IMR-90 (cell line): ENCODE data around the gene SH3BP5. TPM values are rescaled to one million over a fixed set of nuclear protein-coding genes. Genes with fewer than 3 reads are reported as not detected.

Source experiments
- ATAC-seq: fragments of 200-7000 bp; cut with Tn5 transposase; 2 replicates; pipeline ENCODE4 v1.9.1; 2020; ENCODE audit warnings: low read depth, mild to moderate bottlenecking, moderate library complexity
- BruUV-seq: library from RNA; stranded (reverse); fragments of 400-500 nt; replicated peaks from 2 replicates; lab custom pipeline; 2021; lab: Mats Ljungman, UMichigan
- CTCF ChIA-PET: fragments of 300-600 bp; formaldehyde crosslinking; extraction: SDS; loops from one replicate; lab custom pipeline; 2021; ENCODE audit warnings: antibody characterized with exemption; lab: Yijun Ruan, JAX
- POLR2A ChIA-PET: fragments of 300-600 bp; sonication (Branson Sonifier 250); formaldehyde crosslinking; loops from one replicate; lab custom pipeline; 2022; ENCODE audit warnings: antibody characterized with exemption; ENCODE audit not compliant: unreplicated experiment; lab: Charles Lee
- DNase-seq: peaks from one replicate; pipeline ENCODE4 v3.0.0; 2013
- H2AFZ ChIP-seq: replicated peaks from 2 replicates; pipeline ENCODE3; 2013; ENCODE audit warnings: low read length, mild to moderate bottlenecking; ENCODE audit not compliant: poor library complexity
- H2AK5ac ChIP-seq: 2 replicates; pipeline ENCODE4 v1.6.1; 2013; ENCODE audit warnings: low read depth, low read length, inconsistent platforms
- H2AK9ac ChIP-seq: replicated peaks from 2 replicates; pipeline ENCODE3; 2013; ENCODE audit warnings: mild to moderate bottlenecking, low read depth, low read length, moderate library complexity; ENCODE audit not compliant: poor library complexity
- H2BK120ac ChIP-seq: 2 replicates; pipeline ENCODE4 v1.6.1; 2013; ENCODE audit warnings: low read depth, low read length, inconsistent platforms
- H2BK15ac ChIP-seq: 3 replicates; pipeline ENCODE4 v1.6.1; 2013; ENCODE audit warnings: low read depth, low read length, inconsistent platforms
- H2BK20ac ChIP-seq: 2 replicates; pipeline ENCODE4 v1.6.1; 2013; ENCODE audit warnings: low read depth, mild to moderate bottlenecking, inconsistent platforms, low read length, moderate library complexity
- H2BK5ac ChIP-seq: 2 replicates; pipeline ENCODE4 v1.6.1; 2013; ENCODE audit warnings: mild to moderate bottlenecking, low read depth, low read length, inconsistent platforms; ENCODE audit not compliant: poor library complexity, severe bottlenecking
- H3K14ac ChIP-seq: replicated peaks from 2 replicates; pipeline ENCODE4 v1.6.1; 2013; ENCODE audit warnings: low read depth, low read length, inconsistent platforms
- H3K18ac ChIP-seq: 2 replicates; pipeline ENCODE4 v1.6.1; 2013; ENCODE audit warnings: low read depth, low read length, control low read depth
- H3K23ac ChIP-seq: 2 replicates; pipeline ENCODE4 v1.6.1; 2013; ENCODE audit warnings: low read depth, low read length, inconsistent platforms
- H3K27ac ChIP-seq: 2 replicates; pipeline ENCODE4 v1.5.1; 2013; ENCODE audit warnings: mild to moderate bottlenecking, control low read depth, low read length; ENCODE audit not compliant: insufficient read depth
- H3K27me3 ChIP-seq: 2 replicates; pipeline ENCODE4 v1.6.1; 2013; ENCODE audit warnings: low read length; ENCODE audit not compliant: control insufficient read depth, insufficient read depth
- H3K36me3 ChIP-seq: 2 replicates; pipeline ENCODE4 v1.6.1; 2013; ENCODE audit warnings: low read length, mixed read lengths; ENCODE audit not compliant: control insufficient read depth, insufficient read depth
- H3K4ac ChIP-seq: 2 replicates; pipeline ENCODE4 v1.6.1; 2013; ENCODE audit warnings: low read depth, low read length, inconsistent platforms
- H3K4me1 ChIP-seq: 2 replicates; pipeline ENCODE4 v1.6.1; 2013; ENCODE audit warnings: low read length, mixed read lengths; ENCODE audit not compliant: control insufficient read depth, insufficient read depth
- H3K4me2 ChIP-seq: 2 replicates; pipeline ENCODE4 v1.6.1; 2013; ENCODE audit warnings: low read depth, mild to moderate bottlenecking, control low read depth, low read length, moderate library complexity
- H3K4me3 ChIP-seq: 2 replicates; pipeline ENCODE4 v1.5.1; 2013; ENCODE audit warnings: low read depth, mild to moderate bottlenecking, control low read depth, low read length, moderate library complexity; ENCODE audit not compliant: insufficient read depth
- H3K56ac ChIP-seq: 2 replicates; pipeline ENCODE4 v1.6.1; 2013; ENCODE audit warnings: low read length, inconsistent platforms; ENCODE audit not compliant: insufficient read depth; ENCODE audit errors: extremely low read depth
- H3K79me1 ChIP-seq, 2 experiments: 2 replicates each; pipeline ENCODE4 v1.6.1; 2013; ENCODE audit warnings: low read length in 2 of 2, inconsistent platforms in 1 of 2, low read depth in 1 of 2
- H3K9ac ChIP-seq: 2 replicates; pipeline ENCODE4 v1.6.1; 2013; ENCODE audit warnings: low read depth, low read length, control low read depth
- H3K9me1 ChIP-seq: 2 replicates; pipeline ENCODE4 v1.6.1; 2013; ENCODE audit warnings: low read length, inconsistent platforms; ENCODE audit not compliant: insufficient read depth
- H3K9me3 ChIP-seq: 2 replicates; pipeline ENCODE4 v1.6.1; 2013; ENCODE audit warnings: low read length; ENCODE audit not compliant: control insufficient read depth, insufficient read depth
- H4K20me1 ChIP-seq: 2 replicates; pipeline ENCODE4 v1.6.1; 2013; ENCODE audit warnings: low read length, inconsistent platforms; ENCODE audit not compliant: insufficient read depth
- H4K5ac ChIP-seq: 2 replicates; pipeline ENCODE4 v1.6.1; 2013; ENCODE audit warnings: mild to moderate bottlenecking, low read depth, low read length, control low read depth
- H4K8ac ChIP-seq, 2 experiments: 2 replicates each; pipeline ENCODE4 v1.6.1; 2013; ENCODE audit warnings: low read depth in 2 of 2, low read length in 2 of 2, control low read depth in 1 of 2, inconsistent platforms in 1 of 2
- H4K91ac ChIP-seq: 2 replicates; pipeline ENCODE4 v1.6.1; 2013; ENCODE audit warnings: low read depth, low read length, inconsistent platforms; ENCODE audit not compliant: insufficient read depth
- BHLHE40 ChIP-seq: fragments of 150-350 bp; IDR thresholded peaks from 2 replicates; pipeline ENCODE4 v1.6.1; 2016; ENCODE audit warnings: mild to moderate bottlenecking, low read depth, low read length
- CEBPB ChIP-seq: IDR thresholded peaks from 2 replicates; pipeline ENCODE4 v1.6.1; 2012; ENCODE audit warnings: low read depth, low read length, improper control_type of control experiment
- CHD1 ChIP-seq: IDR thresholded peaks from 2 replicates; pipeline ENCODE4 v1.6.1; 2012; ENCODE audit warnings: low read depth, low read length, improper control_type of control experiment
- FOS ChIP-seq: fragments of 150-350 bp; IDR thresholded peaks from 2 replicates; pipeline ENCODE4 v1.6.1; 2016; ENCODE audit warnings: low read depth, low read length
- MAFK ChIP-seq: IDR thresholded peaks from 2 replicates; pipeline ENCODE4 v1.6.1; 2012; ENCODE audit warnings: low read depth, low read length, improper control_type of control experiment
- MAZ ChIP-seq: IDR thresholded peaks from 2 replicates; pipeline ENCODE4 v1.6.1; 2012; ENCODE audit warnings: low read depth, mild to moderate bottlenecking, low read length, improper control_type of control experiment, moderate library complexity, borderline replicate concordance
- MXI1 ChIP-seq: IDR thresholded peaks from 2 replicates; pipeline ENCODE4 v1.6.1; 2012; ENCODE audit warnings: low read depth, mild to moderate bottlenecking, low read length, moderate library complexity, borderline replicate concordance
- NFE2L2 ChIP-seq: fragments of 150-350 bp; IDR thresholded peaks from 2 replicates; pipeline ENCODE4 v1.6.1; 2016; ENCODE audit warnings: low read depth, mild to moderate bottlenecking, low read length
- POLR2A ChIP-seq: IDR thresholded peaks from 2 replicates; pipeline ENCODE4 v1.6.1; 2012; ENCODE audit warnings: mild to moderate bottlenecking, low read depth, low read length
- RAD21 ChIP-seq: IDR thresholded peaks from 2 replicates; pipeline ENCODE4 v1.6.1; 2012; ENCODE audit warnings: low read length, improper control_type of control experiment
- RCOR1 ChIP-seq: IDR thresholded peaks from 2 replicates; pipeline ENCODE4 v1.6.1; 2012; ENCODE audit warnings: mild to moderate bottlenecking, low read length, improper control_type of control experiment; ENCODE audit not compliant: insufficient replicate concordance
- RFX5 ChIP-seq: IDR thresholded peaks from 2 replicates; pipeline ENCODE4 v1.8.0; 2012; ENCODE audit warnings: low read depth, mild to moderate bottlenecking, low read length, moderate library complexity
- SMC3 ChIP-seq: fragments of 150-350 bp; IDR thresholded peaks from 2 replicates; pipeline ENCODE4 v1.6.1; 2016; ENCODE audit warnings: low read depth, mild to moderate bottlenecking, antibody characterized with exemption, low read length, moderate library complexity
- USF2 ChIP-seq: fragments of 150-350 bp; IDR thresholded peaks from 2 replicates; pipeline ENCODE4 v1.6.1; 2017; ENCODE audit warnings: mild to moderate bottlenecking, antibody characterized with exemption, low read length, low read depth
- WGBS, 2 experiments: methylation state at CpG; one replicate each; pipeline versions ENCODE4 v1.1.5 to v1.1.7; 2013; ENCODE audit warnings: missing lambda C conversion rate in 2 of 2; ENCODE audit not compliant: insufficient read length in 1 of 2; ENCODE audit errors: extremely low coverage in 2 of 2; 5-methylcytosine and 5-hydroxymethylcytosine counted together
- dilution Hi-C: fragments of 300-500 bp; cut with HindIII; formaldehyde crosslinking; loops from one replicate; pipeline ENCODE4 v1.14.3; 2018; ENCODE audit warnings: low sequenced_read_pairs; ENCODE audit not compliant: unreplicated experiment
- in situ Hi-C: fragments of 300-500 bp; cut with MboI; formaldehyde crosslinking; loops from 3 replicates; pipeline ENCODE4 v1.14.3; 2019; ENCODE audit warnings: low sequenced_read_pairs, inconsistent platforms, mixed read lengths
- intact Hi-C: fragments of 100-400 bp; cut with micrococcal nuclease; formaldehyde crosslinking; loops from 2 replicates; pipeline ENCODE4 v1.10.0; 2022
- polyA plus RNA-seq, 3 experiments: library from polyadenylated mRNA; depleted of rRNA; stranded (reverse); fragments of >200 nt; gene quantifications; 2 replicates each; pipeline ENCODE4 v1.2.3, GENCODE V29; 2012; ENCODE audit warnings: low replicate concordance in 1 of 3
- total RNA-seq: library from RNA; depleted of rRNA; stranded (reverse); fragments of >200 nt; gene quantifications from 2 replicates; pipeline ENCODE4 v1.2.3, GENCODE V29; 2012
- TF ChIP-seq, protein P1 (sequence below): fragments of 150-350 bp; IDR thresholded peaks from 2 replicates; pipeline ENCODE4 v1.6.1; 2016; ENCODE audit warnings: low read depth, mild to moderate bottlenecking, low read length, moderate library complexity, borderline replicate concordance
- TF ChIP-seq, protein P2 (sequence below): conservative IDR thresholded peaks from 2 replicates; pipeline ENCODE4 v1.5.1; 2012; ENCODE audit warnings: mild to moderate bottlenecking, low read depth, low read length, improper control_type of control experiment

Gene SH3BP5
- total and polyA plus RNA-seq, 2 of the 4 experiments (the other 2 are of a cell fraction): 14.0 to 23.5 TPM

- no TSS peak for BruUV-seq
- no peaks in the 10 kb centered on the region for H3K36me3 ChIP-seq
- H2AK5ac ChIP-seq: no peak overlapping the region
- peaks cover 8% of the 10 kb centered on the region for H3K9me1 ChIP-seq
- no peak overlapping the region; the same call in 1 of the 2 replicates for H3K4ac ChIP-seq
- no peak overlapping the region for H2BK15ac ChIP-seq
- DNase-seq (peak; percentile 85), ATAC-seq (peak; percentile 92)
- WGBS, 2 experiments: no CpG with 5 or more reads among the region's 4 CpGs
- H3K56ac ChIP-seq: no peak overlapping the region
- peak overlapping the region; percentile 9; the same call in 1 of the 2 replicates for H2BK20ac ChIP-seq
- no peaks in the 10 kb centered on the region for H3K9me3 ChIP-seq
- H2BK5ac ChIP-seq: no peak overlapping the region
- no peak overlapping the region for H3K14ac ChIP-seq
- dilution Hi-C loops (no loop called here), in situ Hi-C loops (no loop called here), intact Hi-C loops (no loop called here)
- no peaks in the 10 kb centered on the region for H3K27me3 ChIP-seq
- H2AFZ ChIP-seq: peak overlapping the region; percentile 64
- TF ChIP-seq POLR2A (no peak), SMC3 (no peak; the same call in 1 of the 2 replicates), CEBPB (no peak), MAFK (no peak), BHLHE40 (no peak), MXI1 (peak; percentile 83), RCOR1 (no peak), FOS (peak; percentile 37; the same call in 1 of the 2 replicates), RAD21 (peak; percentile 14; the same call in 1 of the 2 replicates), RFX5 (no peak), USF2 (peak; percentile 44; the same call in 1 of the 2 replicates), MAZ (peak; percentile 78; the same call in 1 of the 2 replicates), NFE2L2 (no peak), CHD1 (no peak)
- TF ChIP-seq, protein P1, sequence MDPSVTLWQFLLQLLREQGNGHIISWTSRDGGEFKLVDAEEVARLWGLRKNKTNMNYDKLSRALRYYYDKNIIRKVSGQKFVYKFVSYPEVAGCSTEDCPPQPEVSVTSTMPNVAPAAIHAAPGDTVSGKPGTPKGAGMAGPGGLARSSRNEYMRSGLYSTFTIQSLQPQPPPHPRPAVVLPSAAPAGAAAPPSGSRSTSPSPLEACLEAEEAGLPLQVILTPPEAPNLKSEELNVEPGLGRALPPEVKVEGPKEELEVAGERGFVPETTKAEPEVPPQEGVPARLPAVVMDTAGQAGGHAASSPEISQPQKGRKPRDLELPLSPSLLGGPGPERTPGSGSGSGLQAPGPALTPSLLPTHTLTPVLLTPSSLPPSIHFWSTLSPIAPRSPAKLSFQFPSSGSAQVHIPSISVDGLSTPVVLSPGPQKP: no peak
- TF ChIP-seq, protein P2, sequence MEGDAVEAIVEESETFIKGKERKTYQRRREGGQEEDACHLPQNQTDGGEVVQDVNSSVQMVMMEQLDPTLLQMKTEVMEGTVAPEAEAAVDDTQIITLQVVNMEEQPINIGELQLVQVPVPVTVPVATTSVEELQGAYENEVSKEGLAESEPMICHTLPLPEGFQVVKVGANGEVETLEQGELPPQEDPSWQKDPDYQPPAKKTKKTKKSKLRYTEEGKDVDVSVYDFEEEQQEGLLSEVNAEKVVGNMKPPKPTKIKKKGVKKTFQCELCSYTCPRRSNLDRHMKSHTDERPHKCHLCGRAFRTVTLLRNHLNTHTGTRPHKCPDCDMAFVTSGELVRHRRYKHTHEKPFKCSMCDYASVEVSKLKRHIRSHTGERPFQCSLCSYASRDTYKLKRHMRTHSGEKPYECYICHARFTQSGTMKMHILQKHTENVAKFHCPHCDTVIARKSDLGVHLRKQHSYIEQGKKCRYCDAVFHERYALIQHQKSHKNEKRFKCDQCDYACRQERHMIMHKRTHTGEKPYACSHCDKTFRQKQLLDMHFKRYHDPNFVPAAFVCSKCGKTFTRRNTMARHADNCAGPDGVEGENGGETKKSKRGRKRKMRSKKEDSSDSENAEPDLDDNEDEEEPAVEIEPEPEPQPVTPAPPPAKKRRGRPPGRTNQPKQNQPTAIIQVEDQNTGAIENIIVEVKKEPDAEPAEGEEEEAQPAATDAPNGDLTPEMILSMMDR: 0 out of 2 replicates have a peak, but pooled peaks have one; percentile 2
- no peak overlapping the region for H3K23ac ChIP-seq
- H4K91ac ChIP-seq: no peak overlapping the region
- ChIA-PET POLR2A (no interaction called here), CTCF (interaction anchor here (0.9 kb wide), 1 partner anchor 55 kb away, joined by 3 read pairs; no protein-coding TSS in a partner anchor)
- peaks cover 28% of the 10 kb centered on the region for H3K4me1 ChIP-seq
- H3K18ac ChIP-seq: no peak overlapping the region
- H3K4me3 ChIP-seq: no peak overlapping the region
- no peak overlapping the region for H4K8ac ChIP-seq
- 0 out of 4 replicates have a peak, but pooled peaks cover 3 to 9% of the 10 kb centered on the region in 2 experiments for H3K79me1 ChIP-seq
- H3K27ac ChIP-seq: no peak overlapping the region
- no peak overlapping the region for H2BK120ac ChIP-seq
- H4K20me1 ChIP-seq: no peaks in the 10 kb centered on the region
- H2AK9ac ChIP-seq: peak overlapping the region; percentile 6
- no peak overlapping the region for H4K5ac ChIP-seq
- no peak overlapping the region for H3K9ac ChIP-seq
- H3K4me2 ChIP-seq: peak overlapping the region; percentile 2; the same call in 1 of the 2 replicates
These were observed 7.2 kb downstream of the SH3BP5 start for GRCh38 chr3:15325228-15325627.
